ENCODE data around the gene JAKMIP1.

JAKMIP1 gene

DNA sequence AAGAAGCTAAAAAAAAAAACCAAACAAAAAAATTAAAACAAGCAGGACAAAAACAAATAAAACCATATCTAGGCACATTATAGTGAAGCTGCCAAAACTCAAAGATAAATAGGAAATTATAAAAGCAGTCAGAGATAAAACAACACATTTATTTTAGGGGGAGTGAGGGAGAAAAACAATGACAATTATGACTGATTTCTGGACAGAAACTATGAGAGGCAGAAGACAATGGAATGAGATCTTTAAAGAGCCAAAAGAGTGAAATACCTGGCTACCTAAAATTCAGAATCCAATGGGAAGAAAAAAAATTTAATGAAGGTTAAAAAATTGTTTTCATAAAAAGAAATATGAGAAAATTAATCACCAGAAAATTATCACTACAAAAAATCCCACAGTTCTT, 215.5 kb downstream of the JAKMIP1 start:
- H3K9me3 ChIP-seq (ENCODE audit: severe bottlenecking), result peaks cover 4% of the 10 kb centered on the region
- TF ChIP-seq, protein P1, sequence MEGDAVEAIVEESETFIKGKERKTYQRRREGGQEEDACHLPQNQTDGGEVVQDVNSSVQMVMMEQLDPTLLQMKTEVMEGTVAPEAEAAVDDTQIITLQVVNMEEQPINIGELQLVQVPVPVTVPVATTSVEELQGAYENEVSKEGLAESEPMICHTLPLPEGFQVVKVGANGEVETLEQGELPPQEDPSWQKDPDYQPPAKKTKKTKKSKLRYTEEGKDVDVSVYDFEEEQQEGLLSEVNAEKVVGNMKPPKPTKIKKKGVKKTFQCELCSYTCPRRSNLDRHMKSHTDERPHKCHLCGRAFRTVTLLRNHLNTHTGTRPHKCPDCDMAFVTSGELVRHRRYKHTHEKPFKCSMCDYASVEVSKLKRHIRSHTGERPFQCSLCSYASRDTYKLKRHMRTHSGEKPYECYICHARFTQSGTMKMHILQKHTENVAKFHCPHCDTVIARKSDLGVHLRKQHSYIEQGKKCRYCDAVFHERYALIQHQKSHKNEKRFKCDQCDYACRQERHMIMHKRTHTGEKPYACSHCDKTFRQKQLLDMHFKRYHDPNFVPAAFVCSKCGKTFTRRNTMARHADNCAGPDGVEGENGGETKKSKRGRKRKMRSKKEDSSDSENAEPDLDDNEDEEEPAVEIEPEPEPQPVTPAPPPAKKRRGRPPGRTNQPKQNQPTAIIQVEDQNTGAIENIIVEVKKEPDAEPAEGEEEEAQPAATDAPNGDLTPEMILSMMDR (IDR thresholded peaks at IDR 0.05; ENCODE audit: low read depth, low read length), result no peak
- no peaks in the 10 kb centered on the region for H3K36me3 ChIP-seq
- H3K27ac ChIP-seq, result no peak overlapping the region
- no peaks in the 10 kb centered on the region for H3K27me3 ChIP-seq (ENCODE audit: insufficient read depth, low read depth, severe bottlenecking)
- H3K4me3 ChIP-seq (ENCODE audit: low read depth, low read length), result no peak overlapping the region
- DNase-seq, result no peak

DNA sequence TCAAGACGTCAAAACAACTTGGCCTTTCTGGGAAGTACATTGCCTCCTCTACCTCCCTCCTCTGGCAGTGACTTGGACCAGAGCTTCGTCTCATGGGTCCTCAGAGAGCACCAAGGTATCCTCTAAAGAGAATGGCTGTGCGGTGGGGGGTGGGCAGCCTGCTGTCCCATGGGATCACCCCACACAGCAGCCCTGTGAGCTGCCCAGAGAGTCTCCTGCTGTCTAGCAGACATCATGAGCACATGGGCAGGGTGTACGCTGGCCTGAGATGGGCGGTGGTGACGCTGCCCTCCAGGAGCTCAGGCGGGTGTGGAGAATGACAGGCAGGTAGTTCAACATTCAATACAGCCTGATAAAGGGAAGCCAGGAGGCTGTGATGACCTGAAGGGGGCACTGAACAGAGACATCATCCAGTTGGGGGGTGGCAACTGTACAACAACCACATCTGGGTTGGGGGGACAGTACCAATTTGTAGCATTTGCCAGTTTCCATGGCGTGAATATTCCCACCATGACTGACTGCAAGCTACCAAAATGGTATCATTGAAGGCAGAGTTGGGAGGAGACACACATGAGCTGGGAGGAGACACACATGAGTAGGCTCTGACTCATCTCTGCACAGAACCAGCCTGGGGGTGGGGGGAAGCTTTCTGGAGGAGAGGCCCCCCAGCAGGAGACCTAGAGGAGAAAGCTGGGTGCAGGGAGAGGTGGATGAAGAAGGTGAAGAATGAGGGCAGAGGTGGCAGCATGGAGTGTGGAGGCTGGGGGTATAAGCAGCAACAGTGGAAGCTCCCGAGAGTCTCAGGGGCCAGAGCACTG, 218.0 kb downstream of the JAKMIP1 start:
- TF ChIP-seq, protein P1 (IDR thresholded peaks at IDR 0.05; ENCODE audit: low read depth, low read length), result no peak
- no peak overlapping the region for H3K4me3 ChIP-seq (ENCODE audit: low read depth, low read length)
- H3K27ac ChIP-seq, result no peak overlapping the region
- peaks cover 4% of the 10 kb centered on the region for H3K9me3 ChIP-seq (ENCODE audit: severe bottlenecking)
- no peaks in the 10 kb centered on the region for H3K36me3 ChIP-seq
- H3K27me3 ChIP-seq (ENCODE audit: insufficient read depth, low read depth, severe bottlenecking), result no peaks in the 10 kb centered on the region
- peak; percentile 7 for DNase-seq

DNA sequence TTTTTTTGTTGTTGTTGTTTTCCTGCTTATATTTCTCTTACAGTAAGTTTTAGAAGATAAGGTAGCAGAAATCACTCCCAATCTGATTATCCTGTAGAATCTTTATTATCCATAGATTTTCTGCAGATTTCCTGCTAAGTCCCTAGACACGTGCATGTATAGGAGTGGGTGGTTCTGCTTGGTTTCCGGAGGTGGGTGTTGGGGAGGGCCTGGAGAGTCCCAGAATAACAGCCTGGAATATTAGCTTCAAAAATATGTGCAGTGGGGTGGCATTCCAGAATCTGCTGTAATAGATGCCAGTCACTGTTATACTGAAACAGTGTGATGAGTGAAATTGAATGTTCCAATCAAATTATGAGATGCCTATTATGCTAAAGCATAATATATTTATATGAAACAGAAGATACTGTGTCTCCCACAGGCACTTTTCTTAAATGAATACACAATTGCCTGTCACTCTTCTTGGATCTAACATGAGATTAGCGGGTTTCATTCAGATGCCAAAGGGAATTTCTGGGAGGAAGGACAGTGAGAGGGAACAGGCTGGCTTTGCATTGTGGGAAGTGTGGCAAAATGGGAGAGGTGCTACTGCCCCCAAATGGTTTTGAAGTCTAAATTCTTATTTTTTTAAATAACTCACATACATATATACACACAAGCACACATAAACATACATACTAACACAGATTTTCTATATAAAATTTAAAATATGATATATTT, 219.8 kb downstream of the JAKMIP1 start:
- Histone ChIP-seq H3K36me3 (no peaks in the 10 kb centered on the region), H3K9me3 (ENCODE audit: severe bottlenecking) (peaks cover 4% of the 10 kb centered on the region), H3K27me3 (ENCODE audit: insufficient read depth, low read depth, severe bottlenecking) (no peaks in the 10 kb centered on the region), H3K4me3 (ENCODE audit: low read depth, low read length) (no peak overlapping the region), H3K27ac (no peak overlapping the region)
- DNase-seq, result peak; percentile 41
- TF ChIP-seq, protein P1 (IDR thresholded peaks at IDR 0.05; ENCODE audit: low read depth, low read length), result peak; percentile 25; the same call in 1 of the 2 replicates

DNA sequence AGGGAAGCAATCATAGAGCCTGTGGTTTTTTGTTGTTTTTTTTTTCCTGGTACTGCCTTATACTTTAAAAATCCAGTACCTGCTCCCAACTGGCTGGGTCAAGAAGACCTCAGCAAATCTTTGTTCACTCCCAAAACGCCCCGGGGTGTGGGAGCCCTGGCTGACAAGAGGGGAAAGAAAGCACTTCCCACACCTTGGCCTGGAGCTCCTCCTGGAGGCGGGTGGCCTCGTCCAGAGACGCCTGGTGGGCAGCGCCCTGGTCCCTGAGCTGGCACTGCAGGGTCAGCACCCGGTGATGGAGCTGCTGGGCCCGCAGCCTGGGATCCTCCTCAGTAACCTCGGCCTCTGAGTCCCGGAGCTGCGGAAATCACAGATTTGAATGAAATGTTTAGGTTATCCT, 220.4 kb downstream of the JAKMIP1 start:
- H3K9me3 ChIP-seq (ENCODE audit: severe bottlenecking), result peaks cover 2% of the 10 kb centered on the region
- peak; percentile 91 for DNase-seq
- no peak overlapping the region for H3K27ac ChIP-seq
- TF ChIP-seq, protein P1 (IDR thresholded peaks at IDR 0.05; ENCODE audit: low read depth, low read length), result peak; percentile 99
- no peaks in the 10 kb centered on the region for H3K36me3 ChIP-seq
- no peaks in the 10 kb centered on the region for H3K27me3 ChIP-seq (ENCODE audit: insufficient read depth, low read depth, severe bottlenecking)
- H3K4me3 ChIP-seq (ENCODE audit: low read depth, low read length), result no peak overlapping the region

DNA sequence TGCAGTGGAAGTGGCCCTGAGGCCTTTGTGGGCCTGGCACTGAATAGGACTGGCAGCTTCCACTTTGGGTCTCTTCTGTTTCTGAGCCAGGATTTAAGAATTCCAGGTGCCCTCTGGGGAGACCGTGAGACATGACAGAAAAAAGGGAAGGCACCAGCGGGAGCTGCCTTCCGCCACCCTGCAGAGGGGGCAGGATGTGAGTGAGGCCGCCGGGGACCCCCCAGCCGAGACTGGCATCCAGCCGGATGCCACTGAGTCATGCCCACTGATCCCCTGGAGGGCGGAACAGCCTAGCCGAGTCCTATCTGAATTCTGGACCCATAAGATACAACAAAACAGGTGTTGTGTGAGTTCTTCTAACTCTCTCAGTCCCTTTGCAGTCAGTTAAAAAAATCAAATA, 223.4 kb downstream of the JAKMIP1 start:
- no peaks in the 10 kb centered on the region for H3K36me3 ChIP-seq
- no peak for DNase-seq
- H3K27me3 ChIP-seq (ENCODE audit: insufficient read depth, low read depth, severe bottlenecking), result no peaks in the 10 kb centered on the region
- TF ChIP-seq, protein P1 (IDR thresholded peaks at IDR 0.05; ENCODE audit: low read depth, low read length), result no peak
- H3K27ac ChIP-seq, result no peak overlapping the region
- H3K4me3 ChIP-seq (ENCODE audit: low read depth, low read length), result no peak overlapping the region
- no peaks in the 10 kb centered on the region for H3K9me3 ChIP-seq (ENCODE audit: severe bottlenecking)
